Measurements from ENCODE around the gene KRTAP24-1.

KRTAP24-1 gene, protein sequence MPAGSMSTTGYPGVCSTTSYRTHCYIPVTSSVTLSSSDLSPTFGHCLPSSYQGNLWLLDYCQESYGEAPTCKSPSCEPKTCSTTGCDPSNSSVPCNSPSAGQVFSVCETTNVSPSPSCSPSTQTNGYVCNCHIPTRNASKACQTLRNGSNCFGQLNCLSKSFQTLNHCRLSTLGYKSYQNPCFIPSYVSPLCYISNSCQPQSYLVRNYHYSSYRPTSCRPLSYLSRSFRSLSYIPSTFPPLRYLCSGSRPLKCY
- total RNA-seq = 0 reads per million in 2 donors

- DNase-seq = no peak
These were observed at the start of gene KRTAP24-1 for GRCh38 chr21:30282850-30283249. Gene KRTAP24-1 (minus strand): TSS chr21:30282950. CDS start chr21:30282932, 18 bp downstream.

DNA sequence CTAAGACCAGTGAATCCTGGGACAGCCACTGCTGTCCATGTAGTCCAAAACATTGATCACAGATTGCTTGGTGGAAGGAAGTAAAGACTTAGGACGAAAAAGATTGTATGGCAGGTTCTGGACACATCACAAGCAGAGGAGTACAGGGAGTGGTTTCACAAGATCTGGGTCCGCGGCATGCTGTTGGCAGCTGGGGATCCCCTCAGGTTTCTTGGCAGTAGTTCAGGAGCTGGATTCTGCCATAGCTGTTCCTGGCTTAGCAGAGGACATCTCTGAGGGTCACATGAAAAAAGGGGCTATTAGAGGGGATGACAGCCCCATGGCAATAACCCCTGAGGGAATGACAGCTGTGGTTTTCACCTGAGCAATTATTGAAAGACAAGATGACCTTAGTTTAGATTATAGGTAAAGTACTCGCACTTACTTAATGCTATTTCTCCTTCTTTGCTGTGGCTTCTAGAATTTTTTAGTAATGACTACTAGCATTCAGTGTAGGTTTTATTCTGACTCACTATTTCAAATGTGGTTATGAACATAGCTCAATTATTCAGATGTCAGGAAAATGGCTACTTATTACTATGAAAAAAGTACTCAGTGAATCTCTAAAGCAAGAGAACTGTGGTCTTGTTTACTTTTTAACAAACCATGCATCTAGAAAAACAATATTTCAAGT, 46.6 kb upstream of the KRTAP24-1 start:
- DNase-seq = no peak

DNA sequence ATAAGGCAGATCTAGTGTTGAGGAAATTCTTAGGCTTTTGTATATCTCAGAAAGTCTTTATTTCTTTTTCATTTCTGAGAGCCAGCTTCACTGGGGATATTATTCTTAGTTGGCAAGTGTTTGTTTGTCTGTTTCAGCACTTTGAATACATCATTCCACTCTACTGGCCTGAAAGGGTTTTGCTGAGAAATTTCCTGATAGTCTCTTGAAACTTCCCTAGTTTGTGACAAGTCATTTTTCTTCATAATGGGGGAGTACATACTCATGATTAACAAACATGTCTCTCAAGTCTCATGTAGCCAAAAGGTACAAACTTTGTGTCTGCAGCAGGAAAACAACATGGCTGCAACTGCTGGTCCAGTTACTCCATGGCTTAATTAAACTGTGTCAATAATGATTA, 43.6 kb upstream of the KRTAP24-1 start:
- DNase-seq = no peak

DNA sequence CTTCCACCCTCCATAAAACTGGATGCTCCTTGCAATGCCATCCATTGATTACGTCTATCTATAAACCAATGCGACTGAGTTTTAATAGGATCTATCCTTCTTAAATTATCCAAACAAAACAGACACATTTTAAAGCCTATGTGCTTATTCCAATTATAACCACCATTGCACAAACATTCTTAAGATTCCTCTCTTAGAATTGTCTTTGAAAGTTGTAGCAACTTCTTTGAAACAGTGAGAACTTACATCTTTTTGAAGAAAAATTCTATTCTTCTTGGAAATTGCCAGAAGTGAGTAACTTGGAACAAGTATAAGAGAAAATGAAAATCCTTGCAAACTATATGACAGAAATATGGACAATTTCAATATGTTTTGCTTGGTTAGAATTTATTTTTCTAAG, 37.5 kb upstream of the KRTAP24-1 start, which contains the start of gene KRTAP26-1:
TSS of gene KRTAP26-1 (minus strand) at position 101 of the 400 bp plus-strand sequence. CDS start 280 bp downstream, outside the sequence.
- no peak for DNase-seq

DNA sequence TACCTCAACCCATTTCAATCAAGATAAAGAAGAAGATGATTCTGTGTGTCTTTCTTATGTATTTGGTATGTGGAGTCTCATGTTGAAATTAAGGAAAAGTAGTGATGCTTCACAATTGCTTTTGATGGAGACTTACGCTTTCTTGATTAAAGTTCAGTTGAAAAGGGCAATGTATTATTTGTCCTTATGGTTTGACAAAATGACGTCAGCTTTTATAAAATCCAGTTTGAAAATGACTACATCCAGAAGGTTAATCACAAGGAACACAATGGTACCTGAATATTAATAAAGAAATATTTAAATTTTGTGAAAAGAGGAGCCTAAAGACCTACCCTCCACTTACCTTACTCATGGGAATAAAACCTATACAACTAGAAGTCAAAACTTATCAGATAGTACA, 33.0 kb upstream of the KRTAP24-1 start:
- no peak for DNase-seq

- DNase-seq = no peak
These were observed 24.1 kb upstream of the KRTAP24-1 start for GRCh38 chr21:30306884-30307283.

DNA sequence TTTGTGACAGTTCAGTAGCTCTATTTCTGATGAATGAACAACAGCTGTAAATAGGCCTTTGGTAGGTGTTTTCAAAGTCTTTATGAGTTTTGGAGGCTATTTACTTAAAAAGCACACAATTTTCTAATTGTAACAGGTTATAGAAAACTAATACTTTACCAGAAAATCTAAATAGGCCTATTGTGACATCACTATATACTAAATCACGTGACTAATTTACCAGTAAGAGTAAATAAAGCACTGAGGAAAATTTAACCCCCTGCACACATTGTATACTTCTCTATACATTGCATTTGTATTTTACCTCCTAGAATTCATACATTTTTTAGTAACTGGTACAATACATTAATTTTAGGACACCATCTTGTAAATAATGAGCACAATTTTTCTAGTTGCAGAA, 22.4 kb upstream of the KRTAP24-1 start:
- DNase-seq = no peak

DNA sequence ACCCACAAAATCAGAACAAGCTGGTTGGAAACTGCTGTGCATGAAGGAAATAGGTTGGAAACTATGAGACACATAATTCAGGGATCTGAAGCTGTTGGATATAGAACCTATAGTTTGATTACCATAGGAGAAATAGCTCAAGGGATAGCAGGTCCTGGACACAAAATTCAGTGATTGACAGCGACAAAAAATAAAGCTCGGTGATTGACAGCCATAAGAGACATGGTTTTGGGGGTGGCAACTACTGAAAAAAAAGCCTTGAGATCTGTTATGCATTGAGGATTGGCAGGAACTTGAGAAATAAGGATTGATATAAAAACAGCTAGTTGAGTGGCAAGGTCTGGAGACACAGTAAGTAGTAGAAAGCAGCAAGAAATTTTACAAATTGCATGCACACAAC, 6.5 kb upstream of the KRTAP24-1 start, which contains the start of gene KRTAP25-1:
TSS of gene KRTAP25-1 (minus strand) at position 300 of the 400 bp plus-strand sequence. CDS start at position 276, 24 bp downstream.
- DNase-seq = no peak

- no peak for DNase-seq
These were observed 11.1 kb downstream of the KRTAP24-1 start for GRCh38 chr21:30271611-30272010.

DNA sequence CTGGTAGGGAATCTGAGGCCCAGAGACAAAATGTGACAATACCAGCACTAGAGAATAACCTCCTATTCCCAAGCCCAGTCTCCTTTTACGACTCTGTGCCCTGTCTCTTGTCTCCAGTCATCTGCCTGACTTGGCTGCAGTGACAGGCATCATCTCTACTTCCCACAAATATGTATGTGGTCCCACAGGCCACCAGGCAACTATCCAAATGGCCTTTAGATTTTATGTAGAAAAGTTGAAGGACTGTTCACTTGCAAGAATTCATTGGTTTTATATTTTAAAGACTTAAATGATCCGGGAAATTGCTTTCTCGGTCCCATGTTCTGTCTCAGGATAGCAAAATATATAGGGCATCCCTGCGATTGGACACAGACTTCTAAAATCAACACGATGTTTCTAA, 11.6 kb downstream of the KRTAP24-1 start:
- no peak for DNase-seq

GRCh38 chr21:30269803-30270530, 12.8 kb downstream of the KRTAP24-1 start:
- no peak for DNase-seq

DNA sequence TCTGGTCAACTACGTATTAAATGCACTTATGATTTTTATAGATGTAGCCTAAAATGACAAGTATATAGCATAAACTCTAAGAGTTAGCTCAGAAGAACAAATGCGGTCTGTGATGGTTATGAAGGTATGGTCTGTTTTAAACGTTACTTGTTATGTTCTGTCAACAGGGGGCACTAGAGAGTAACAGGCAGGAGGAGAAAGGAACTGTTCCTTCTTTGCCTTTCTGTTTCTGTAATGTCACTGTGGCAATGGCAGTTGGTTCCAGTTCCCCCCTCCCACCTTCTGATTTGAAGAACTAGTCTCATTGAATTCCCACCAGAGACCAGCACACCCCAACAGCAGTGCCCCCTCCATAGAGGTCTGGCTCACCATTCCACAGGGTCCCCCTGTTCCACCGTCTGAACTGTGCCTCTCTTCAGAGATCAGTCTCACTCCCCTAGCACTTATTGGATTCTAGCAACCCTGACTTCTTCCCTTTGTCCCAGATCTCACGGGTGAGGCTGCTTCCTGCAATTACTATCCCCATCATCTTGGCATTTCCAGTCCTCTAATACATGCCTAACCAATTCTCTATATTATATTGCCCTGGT, 14.0 kb downstream of the KRTAP24-1 start:
- no peak for DNase-seq

GRCh38 chr21:30257773-30258172, 25.0 kb downstream of the KRTAP24-1 start:
- DNase-seq = no peak

- no peak for DNase-seq
These were observed 26.6 kb downstream of the KRTAP24-1 start for GRCh38 chr21:30256100-30256499.

DNA sequence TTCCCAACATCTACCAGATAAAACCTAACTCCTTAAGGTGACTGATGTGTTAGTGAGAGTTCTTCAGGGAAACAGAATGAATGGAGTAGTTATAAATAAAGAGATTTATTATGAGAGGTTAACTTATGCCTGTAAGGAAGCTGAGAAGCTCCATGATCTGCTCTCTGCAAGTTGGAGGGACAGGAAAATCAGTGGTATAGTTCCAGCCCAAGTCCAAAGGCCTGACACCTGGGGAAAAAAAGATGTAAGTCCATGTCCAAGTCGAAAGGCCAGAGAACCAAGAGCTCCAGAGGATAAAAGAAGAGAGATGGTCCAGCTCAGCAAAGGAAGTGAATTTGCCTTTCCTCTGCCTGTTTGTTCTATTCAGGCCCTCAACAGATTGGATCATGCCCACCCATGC, 27.1 kb downstream of the KRTAP24-1 start:
- no peak for DNase-seq

DNA sequence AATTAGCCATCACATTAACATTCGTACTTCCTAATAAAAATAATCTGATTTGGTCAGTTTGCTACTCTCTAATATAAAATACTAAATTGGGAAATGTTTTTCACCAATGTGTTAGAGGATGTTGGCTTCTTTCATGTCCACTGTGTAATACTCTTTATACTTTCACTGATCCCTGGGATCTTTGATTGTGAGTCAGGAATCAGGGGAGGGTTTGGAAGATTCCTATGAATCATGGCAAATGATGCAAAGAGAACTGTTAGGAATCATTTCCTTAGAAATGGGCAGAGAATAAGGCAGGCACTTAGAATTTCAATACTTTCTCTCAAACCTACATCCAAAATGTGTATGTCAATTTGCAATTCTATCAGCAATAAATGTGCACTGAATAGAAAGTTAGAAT, 31.0 kb downstream of the KRTAP24-1 start:
- no peak for DNase-seq

GRCh38 chr21:30249936-30250335, 32.8 kb downstream of the KRTAP24-1 start:
- no peak for DNase-seq

DNA sequence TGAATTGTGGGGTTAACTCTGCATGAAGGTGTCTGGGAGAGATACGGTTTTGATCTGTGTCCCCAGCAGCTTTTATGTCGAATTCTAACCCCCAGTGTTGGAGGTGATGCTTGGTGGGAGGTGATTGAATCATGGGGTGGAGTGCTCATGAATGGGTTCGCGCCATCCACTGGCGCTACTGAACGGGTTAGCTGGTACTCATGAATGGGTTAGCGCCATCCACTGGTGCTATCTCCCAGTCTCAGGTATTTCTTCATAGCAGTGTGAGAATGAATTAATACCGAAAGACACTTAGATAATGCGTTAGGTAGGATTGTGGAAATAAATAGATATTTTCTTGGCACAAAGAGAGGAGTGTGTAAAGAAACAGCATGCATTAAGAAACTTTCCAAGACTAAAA, 33.9 kb downstream of the KRTAP24-1 start:
- no peak for DNase-seq

- no peak for DNase-seq
These were observed 37.7 kb downstream of the KRTAP24-1 start for GRCh38 chr21:30245061-30245460.

- no peak for DNase-seq
These were observed 39.1 kb downstream of the KRTAP24-1 start for GRCh38 chr21:30243691-30244090.

GRCh38 chr21:30240661-30241060, 42.1 kb downstream of the KRTAP24-1 start:
- no peak for DNase-seq

- DNase-seq = no peak
These were observed 44.6 kb downstream of the KRTAP24-1 start for GRCh38 chr21:30238168-30238567.

- DNase-seq = no peak
These were observed 48.1 kb downstream of the KRTAP24-1 start for GRCh38 chr21:30234643-30235042.
